T-helper 1 cell treated with Interleukin-12 subunit alpha and Interleukin-12 subunit beta and Interleukin-4 antibody, amounts not matched to agents 30 μg/mL and 1 μg/mL, for 36 hours (primary cell): Measurements from ENCODE around the gene ANK3.

Experiments used
- H3K27ac Mint-ChIP-seq: one replicate; pipeline ENCODE4 v1.8.0; 2021; ENCODE audit warnings: mild to moderate bottlenecking, mixed read lengths
- H3K27me3 Mint-ChIP-seq: one replicate; pipeline ENCODE4 v1.8.0; 2021; ENCODE audit warnings: low read depth, mixed read lengths
- H3K36me3 Mint-ChIP-seq: one replicate; pipeline ENCODE4 v1.8.0; 2021; ENCODE audit warnings: low read depth, mixed read lengths
- H3K4me1 Mint-ChIP-seq: one replicate; pipeline ENCODE4 v1.8.0; 2021; ENCODE audit warnings: low read depth, mixed read lengths
- H3K4me3 Mint-ChIP-seq: one replicate; pipeline ENCODE4 v1.8.0; 2021; ENCODE audit warnings: mild to moderate bottlenecking, moderate library complexity, mixed read lengths
- H3K9me3 Mint-ChIP-seq: one replicate; pipeline ENCODE4 v1.8.0; 2021; ENCODE audit warnings: mixed read lengths

Gene ANK3

DNA sequence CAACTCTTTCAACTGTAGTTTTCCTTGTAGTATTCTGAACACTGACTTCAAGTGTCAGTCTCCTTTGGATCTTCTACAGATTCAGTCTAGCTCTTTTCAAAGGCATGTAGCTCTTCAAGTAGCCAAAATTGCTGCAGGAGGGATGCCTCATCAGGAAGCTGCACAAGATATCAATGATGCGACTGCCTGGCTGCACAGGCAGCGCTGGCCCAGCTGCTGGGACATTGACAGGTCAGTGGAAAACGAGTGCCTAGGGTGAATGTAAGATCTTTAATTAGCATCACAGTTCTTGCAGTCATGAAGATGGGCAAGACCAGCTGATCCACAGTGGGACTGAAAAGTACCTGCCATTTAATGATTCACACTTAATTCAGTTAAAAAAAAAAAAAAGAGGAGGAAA, 167.6 kb downstream of the ANK3 start:
- no peaks in the 10 kb centered on the region for H3K4me1 Mint-ChIP-seq

DNA sequence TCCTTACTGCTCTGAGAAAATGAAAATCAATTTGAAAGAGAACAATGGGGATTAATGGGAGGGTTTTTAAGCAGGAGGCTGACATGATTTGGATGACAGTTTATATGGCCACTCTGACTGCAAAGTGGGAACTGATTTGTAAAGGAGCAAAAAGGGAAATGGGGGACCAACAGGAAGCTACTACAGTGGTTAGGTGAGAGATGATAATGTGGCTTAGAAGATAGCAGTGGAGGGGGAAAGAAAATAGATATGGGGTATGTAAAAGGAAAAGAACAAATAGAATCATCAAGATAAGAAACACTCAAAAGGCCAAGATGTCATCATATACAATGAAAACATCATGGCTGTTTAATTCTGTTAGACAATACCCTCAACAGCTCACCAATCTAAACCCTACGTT, 177.5 kb downstream of the ANK3 start:
- no peak overlapping the region for H3K4me3 Mint-ChIP-seq
- no peaks in the 10 kb centered on the region for H3K9me3 Mint-ChIP-seq
- no peak overlapping the region for H3K27ac Mint-ChIP-seq
- peaks cover 26% of the 10 kb centered on the region for H3K36me3 Mint-ChIP-seq
- H3K27me3 Mint-ChIP-seq, result no peaks in the 10 kb centered on the region
- peaks cover 24% of the 10 kb centered on the region for H3K4me1 Mint-ChIP-seq

More for the DNA sequence above, 167.6 kb downstream of the ANK3 start:
- Mint-ChIP-seq H3K9me3 (no peaks in the 10 kb centered on the region), H3K27ac (no peak overlapping the region), H3K36me3 (peaks cover 7% of the 10 kb centered on the region), H3K27me3 (no peaks in the 10 kb centered on the region), H3K4me3 (no peak overlapping the region)

DNA sequence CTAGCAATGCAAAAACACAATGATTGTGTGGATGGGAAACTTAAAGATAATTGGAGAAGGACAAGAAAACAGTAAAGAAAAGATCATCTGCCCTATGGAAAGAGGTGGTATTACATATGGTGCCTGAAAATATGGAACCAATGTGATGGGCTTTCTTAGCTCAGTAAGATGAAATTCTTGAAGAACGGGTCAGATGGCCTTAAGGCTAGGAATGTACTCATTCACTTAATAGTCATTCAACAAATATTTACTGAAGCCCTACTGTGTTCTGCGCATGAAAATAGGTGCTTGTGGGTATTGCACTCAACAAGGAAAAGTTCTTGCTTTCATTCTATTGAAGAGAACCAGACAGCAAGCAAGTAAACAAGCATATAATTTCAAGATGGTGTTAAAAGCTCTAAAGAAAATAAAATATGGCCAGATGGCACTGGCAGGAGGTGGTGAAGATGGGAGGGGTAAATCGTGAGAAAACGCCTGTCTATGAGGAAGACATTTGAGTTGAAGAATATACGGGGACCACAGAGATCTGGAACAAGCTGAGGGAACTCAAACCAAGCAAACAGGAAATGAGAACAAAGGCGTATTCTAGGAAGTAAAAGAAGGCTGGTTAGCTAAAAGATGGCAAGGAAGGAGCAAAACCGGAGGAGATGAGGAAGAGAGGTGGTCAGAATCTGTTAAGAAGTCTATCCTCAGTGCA, 179.7 kb downstream of the ANK3 start:
- peaks cover 26% of the 10 kb centered on the region for H3K36me3 Mint-ChIP-seq
- no peaks in the 10 kb centered on the region for H3K27me3 Mint-ChIP-seq
- H3K27ac Mint-ChIP-seq, result peak overlapping the region; percentile 55
- peak overlapping the region; percentile 62 for H3K4me3 Mint-ChIP-seq
- H3K9me3 Mint-ChIP-seq, result no peaks in the 10 kb centered on the region
- H3K4me1 Mint-ChIP-seq, result peaks cover 24% of the 10 kb centered on the region

DNA sequence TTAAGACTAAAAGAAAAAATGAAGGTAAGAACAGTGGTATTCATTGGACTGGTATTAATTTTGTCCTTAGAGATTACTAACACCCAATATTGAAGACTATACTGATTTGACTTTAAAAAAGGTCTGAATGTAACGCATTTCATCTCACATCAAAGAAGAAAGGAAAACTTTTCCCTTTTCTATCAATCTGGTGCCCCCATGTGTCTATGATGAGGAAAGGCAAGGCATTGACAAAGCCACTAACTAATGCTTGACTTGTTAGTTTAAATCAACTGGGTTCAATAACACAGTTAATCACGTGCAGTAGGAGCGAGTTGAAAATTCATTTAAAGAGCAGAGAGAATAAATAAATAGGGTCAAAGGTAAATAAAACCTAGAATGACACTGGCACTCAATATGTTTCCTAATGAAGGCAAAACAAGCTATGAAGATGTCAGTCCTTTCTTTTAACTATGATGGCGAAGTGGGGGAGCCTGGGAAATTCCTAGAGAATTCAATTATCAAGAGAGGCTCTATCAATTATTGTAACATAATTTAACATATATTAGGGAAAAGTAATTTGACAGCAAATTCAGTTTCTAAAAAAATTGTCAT, 180.9 kb downstream of the ANK3 start:
- Mint-ChIP-seq H3K4me1 (peaks cover 26% of the 10 kb centered on the region), H3K9me3 (no peaks in the 10 kb centered on the region), H3K4me3 (no peak overlapping the region), H3K27ac (no peak overlapping the region), H3K36me3 (peaks cover 23% of the 10 kb centered on the region), H3K27me3 (no peaks in the 10 kb centered on the region)

DNA sequence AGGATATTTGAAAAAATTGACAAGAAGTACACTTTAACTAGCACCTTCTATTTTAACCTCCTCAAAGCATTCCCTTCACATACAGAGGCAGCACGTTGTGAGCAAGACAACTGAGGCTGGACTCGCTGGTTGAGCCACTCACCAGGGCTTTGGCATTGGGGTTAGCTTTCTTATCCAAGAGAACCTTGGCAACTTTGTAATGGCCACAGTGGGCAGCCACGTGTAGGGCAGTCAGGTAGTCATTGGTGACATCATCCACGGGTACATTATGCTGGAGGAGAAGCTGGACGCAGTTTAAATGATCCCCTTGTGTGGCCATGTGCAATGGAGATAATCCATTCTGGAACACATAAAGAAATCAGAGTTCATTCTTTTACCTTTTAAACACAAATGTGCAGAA, 181.8 kb downstream of the ANK3 start:
- Mint-ChIP-seq H3K27ac (no peak overlapping the region), H3K27me3 (no peaks in the 10 kb centered on the region), H3K4me1 (peaks cover 26% of the 10 kb centered on the region), H3K4me3 (no peak overlapping the region), H3K36me3 (peaks cover 19% of the 10 kb centered on the region), H3K9me3 (no peaks in the 10 kb centered on the region)

DNA sequence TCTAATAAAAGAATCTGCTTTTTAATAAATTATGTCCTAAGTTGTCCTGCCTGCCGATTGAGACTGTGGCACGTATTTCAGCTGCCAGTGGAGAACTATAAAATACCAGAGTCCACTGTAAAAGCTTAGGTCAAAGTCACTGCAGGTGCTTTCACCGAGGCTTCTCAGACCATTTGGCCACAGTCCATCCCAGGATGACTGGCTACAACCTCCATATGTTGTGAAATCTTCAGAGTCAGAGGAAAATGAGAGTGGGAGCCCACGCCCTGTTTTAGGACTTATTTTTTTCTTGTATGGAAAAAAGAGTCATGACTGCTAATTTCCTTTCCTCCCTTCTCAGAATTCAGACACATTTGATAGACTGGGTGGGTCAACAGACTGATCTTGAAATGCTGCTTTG, 182.9 kb downstream of the ANK3 start:
- Mint-ChIP-seq H3K27me3 (no peaks in the 10 kb centered on the region), H3K4me1 (peaks cover 20% of the 10 kb centered on the region), H3K4me3 (no peak overlapping the region), H3K27ac (no peak overlapping the region), H3K36me3 (peaks cover 12% of the 10 kb centered on the region), H3K9me3 (no peaks in the 10 kb centered on the region)

DNA sequence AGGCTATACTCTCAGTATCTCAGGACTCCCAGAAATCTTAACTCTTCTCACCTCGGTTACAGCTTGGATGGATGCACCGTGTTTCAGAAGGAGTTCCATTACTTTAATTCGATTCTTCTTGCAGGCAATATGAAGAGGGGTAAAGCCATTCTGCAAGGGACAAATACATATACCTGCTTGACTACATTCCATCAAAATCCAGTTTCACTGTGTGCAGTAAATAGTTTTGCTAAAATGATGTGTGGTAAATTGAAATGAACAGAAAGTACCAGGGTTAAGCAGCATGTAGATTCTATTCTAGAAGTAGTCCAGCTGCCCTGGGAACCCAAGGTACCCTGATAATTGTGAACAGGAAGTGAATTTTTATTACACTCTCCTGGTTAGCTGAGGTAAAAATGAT, 183.9 kb downstream of the ANK3 start:
- Mint-ChIP-seq H3K4me3 (no peak overlapping the region), H3K27ac (no peak overlapping the region), H3K36me3 (peaks cover 8% of the 10 kb centered on the region), H3K9me3 (no peaks in the 10 kb centered on the region), H3K4me1 (peaks cover 15% of the 10 kb centered on the region), H3K27me3 (no peaks in the 10 kb centered on the region)

DNA sequence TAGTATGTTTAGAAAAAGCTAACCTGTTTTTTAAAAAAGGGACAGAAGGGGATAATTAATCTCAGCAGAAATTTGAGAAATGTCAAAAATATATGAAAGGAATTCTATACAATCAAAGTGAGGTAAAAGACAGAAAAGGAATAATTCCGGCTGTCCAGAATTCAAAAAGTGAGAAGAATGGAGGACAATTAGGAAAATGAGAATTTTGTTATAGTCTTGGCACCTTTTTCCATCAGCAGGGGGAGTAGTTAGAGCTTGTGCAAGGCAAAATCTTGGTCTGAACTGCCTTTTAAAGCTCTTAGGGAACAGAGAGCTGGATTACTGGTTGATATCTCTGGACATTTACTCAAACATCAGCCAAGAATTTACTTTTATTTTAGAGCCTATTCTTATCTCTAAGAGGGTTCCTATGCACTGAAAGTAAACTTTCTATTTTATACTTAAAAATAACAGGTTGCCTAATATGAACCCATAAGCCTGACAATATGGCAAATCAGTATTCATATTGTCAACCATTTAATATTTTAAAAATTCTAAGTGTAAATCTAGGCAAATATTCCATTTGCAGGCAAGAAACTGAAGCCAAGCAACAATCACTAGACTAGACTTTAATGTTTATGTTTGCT, 185.6 kb downstream of the ANK3 start:
- Mint-ChIP-seq H3K9me3 (no peaks in the 10 kb centered on the region), H3K4me3 (no peak overlapping the region), H3K27me3 (no peaks in the 10 kb centered on the region), H3K4me1 (peaks cover 5% of the 10 kb centered on the region), H3K36me3 (peaks cover 4% of the 10 kb centered on the region), H3K27ac (no peak overlapping the region)

DNA sequence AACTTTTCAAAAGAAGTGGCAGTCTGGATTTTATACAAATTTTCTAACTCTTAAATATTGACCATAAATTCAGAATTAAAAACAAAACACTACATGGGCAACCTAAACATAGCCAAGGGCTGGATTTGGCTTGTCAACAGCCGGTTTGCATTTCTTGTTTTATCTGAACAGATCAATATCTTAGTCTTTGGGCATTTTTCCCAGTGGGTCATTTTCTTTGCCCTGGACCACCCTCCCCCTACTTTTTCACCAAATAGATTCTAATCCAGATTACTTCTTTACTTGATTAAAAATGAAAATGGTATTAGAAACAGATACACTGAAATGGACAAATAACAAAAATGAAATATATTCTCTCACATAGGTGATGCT, 189.0 kb downstream of the ANK3 start:
- Mint-ChIP-seq H3K36me3 (peaks cover 29% of the 10 kb centered on the region), H3K4me1 (peaks cover 2% of the 10 kb centered on the region), H3K4me3 (no peak overlapping the region), H3K27me3 (no peaks in the 10 kb centered on the region), H3K27ac (no peak overlapping the region), H3K9me3 (no peaks in the 10 kb centered on the region)

DNA sequence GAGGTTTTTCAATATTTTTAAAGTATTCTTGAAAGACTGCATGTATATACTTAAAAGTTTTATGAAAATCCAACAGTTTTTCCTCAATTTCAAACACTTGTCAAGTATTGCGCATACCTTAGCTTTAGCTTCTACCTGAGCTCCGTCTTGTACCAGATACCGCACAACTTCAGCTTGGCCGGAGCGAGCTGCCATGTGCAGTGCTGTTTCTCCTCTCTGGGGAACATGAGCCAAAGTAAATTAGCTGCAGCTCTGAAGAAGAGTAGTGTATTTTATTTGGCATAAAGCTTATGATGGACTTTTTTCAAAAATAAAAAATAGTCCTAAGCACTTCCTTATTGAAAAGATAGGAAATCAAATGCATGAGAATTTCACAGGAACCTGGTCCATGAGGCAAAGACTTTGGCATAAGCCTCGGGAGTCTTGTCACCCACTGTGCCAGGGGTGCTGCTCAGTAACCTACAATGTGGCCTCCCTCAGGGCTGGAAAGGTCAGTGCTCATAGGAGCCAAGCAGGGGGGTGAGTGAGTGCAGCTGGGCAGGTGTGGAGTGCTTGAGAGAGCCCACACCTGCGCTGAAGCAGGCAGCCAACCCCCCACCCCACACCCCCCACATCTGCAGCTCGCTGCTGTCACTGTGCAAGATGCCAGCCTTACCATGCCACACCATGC, 189.5 kb downstream of the ANK3 start:
- no peak overlapping the region for H3K4me3 Mint-ChIP-seq
- H3K36me3 Mint-ChIP-seq, result peaks cover 31% of the 10 kb centered on the region
- peaks cover 2% of the 10 kb centered on the region for H3K4me1 Mint-ChIP-seq
- H3K27me3 Mint-ChIP-seq, result no peaks in the 10 kb centered on the region
- no peaks in the 10 kb centered on the region for H3K9me3 Mint-ChIP-seq
- no peak overlapping the region for H3K27ac Mint-ChIP-seq

DNA sequence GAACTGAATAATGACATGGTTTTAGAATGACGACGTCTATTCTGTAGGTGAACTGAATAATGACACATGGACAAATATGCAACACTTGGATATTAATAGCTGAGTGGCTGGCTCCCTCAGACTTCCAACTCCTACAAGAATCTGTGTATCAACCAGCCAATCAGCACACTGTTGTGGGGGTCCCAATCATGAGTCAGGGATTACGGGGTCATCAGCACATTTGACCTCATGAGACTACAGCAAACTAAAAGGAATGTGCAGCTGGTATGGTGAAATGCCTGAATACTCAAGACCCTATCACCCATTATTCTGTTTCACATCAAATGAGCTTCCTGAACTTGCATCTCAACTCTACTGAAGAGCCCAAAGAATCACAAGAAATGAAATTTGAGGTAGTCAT, 192.5 kb downstream of the ANK3 start:
- no peaks in the 10 kb centered on the region for H3K4me1 Mint-ChIP-seq
- H3K9me3 Mint-ChIP-seq, result no peaks in the 10 kb centered on the region
- no peak overlapping the region for H3K27ac Mint-ChIP-seq
- H3K36me3 Mint-ChIP-seq, result peaks cover 51% of the 10 kb centered on the region
- no peaks in the 10 kb centered on the region for H3K27me3 Mint-ChIP-seq
- H3K4me3 Mint-ChIP-seq, result no peak overlapping the region

DNA sequence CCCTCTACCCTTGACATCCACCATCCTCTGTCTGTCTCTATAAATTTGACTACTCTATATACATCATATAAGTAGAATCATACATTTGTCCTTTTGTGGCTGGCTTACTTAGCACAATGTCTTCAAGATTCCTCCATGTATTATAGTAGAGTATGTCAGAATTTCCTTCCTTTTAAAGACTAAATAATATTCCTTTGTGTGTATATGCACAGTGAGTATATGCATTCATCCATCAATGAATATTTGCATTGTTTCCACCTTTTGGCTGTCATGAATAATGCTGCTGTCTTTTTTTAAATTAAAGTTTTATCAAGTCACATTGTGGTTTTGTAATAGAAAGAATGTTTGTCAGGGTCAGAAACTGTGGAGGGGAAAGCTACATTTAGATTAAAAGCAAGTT, 195.3 kb downstream of the ANK3 start:
- H3K27me3 Mint-ChIP-seq, result no peaks in the 10 kb centered on the region
- H3K4me3 Mint-ChIP-seq, result no peak overlapping the region
- H3K4me1 Mint-ChIP-seq, result peaks cover 8% of the 10 kb centered on the region
- peaks cover 7% of the 10 kb centered on the region for H3K9me3 Mint-ChIP-seq
- H3K36me3 Mint-ChIP-seq, result peaks cover 59% of the 10 kb centered on the region
- H3K27ac Mint-ChIP-seq, result no peak overlapping the region

DNA sequence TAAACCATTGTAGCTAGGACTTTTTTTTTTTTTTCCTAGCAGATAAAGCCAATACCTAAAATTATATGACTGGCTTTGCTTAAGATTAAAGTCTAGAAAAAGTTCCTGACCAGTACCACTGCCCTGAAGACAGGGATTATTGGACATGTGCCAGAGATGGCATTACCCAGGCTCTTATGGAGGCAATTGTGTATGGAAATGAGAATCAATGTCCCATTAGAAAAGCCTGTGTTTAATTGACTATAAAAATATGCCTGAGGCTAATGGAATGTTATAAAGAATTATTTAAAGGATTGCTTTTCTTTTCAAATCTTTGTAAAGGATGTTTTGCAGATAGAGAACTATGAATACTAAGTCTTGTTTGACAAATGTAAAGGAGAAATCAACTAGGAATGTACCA, 196.7 kb downstream of the ANK3 start:
- H3K27ac Mint-ChIP-seq, result no peak overlapping the region
- H3K36me3 Mint-ChIP-seq, result peaks cover 51% of the 10 kb centered on the region

DNA sequence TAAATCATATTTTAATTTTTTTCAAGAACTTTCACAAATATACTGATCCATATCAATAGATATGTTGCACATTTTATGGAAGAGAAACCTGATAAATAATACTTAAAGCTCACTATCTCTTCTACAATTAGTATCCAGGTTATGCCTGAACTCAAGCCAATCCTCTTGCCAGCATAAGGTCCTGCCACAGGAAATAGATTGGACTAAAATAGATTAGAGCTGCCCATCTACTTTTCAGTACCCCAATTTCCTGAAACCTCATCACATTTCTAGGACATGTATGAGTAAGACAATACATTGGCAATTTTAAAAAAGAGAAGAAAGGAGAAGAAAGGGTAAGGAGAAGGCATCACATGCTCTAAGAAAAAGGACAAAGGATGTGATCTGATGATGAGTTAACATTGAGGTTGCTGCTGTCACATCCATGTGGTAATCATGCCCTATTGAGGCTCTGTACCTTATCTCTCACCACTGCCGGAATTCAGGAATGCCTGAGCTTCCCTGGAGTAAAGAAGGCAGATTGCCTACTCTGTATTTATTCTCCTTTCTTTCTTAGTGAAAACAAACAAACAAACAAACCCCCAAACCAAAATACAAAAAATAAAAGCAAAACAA, 199.7 kb downstream of the ANK3 start:
- Mint-ChIP-seq H3K9me3 (peaks cover 7% of the 10 kb centered on the region), H3K4me3 (no peak overlapping the region), H3K36me3 (peaks cover 45% of the 10 kb centered on the region), H3K27me3 (no peaks in the 10 kb centered on the region), H3K4me1 (peaks cover 14% of the 10 kb centered on the region), H3K27ac (no peak overlapping the region)

More for the DNA sequence above, 196.7 kb downstream of the ANK3 start:
- peaks cover 9% of the 10 kb centered on the region for H3K4me1 Mint-ChIP-seq
- H3K4me3 Mint-ChIP-seq, result no peak overlapping the region
- no peaks in the 10 kb centered on the region for H3K27me3 Mint-ChIP-seq
- peaks cover 7% of the 10 kb centered on the region for H3K9me3 Mint-ChIP-seq
